GM19324 (cell line): ENCODE data around the gene ZDHHC12.

ENCODE experiments used
- ATAC-seq: cut with Tn5 transposase; IDR thresholded peaks from one replicate; pipeline ENCODE4 v1.9.1; 2021; ENCODE audit warnings: mild to moderate bottlenecking, moderate library complexity; ENCODE audit not compliant: unreplicated experiment, low FRiP score

The ZDHHC12 gene

GRCh38 chr9:128731093-128731492 lies 7.2 kb upstream of the ZDHHC12 start:
- ATAC-seq = no peak

GRCh38 chr9:128729766-128730517 lies 6.0 kb upstream of the ZDHHC12 start:
- no peak for ATAC-seq

- no peak for ATAC-seq
Observed at GRCh38 chr9:128729302-128729701, 5.4 kb upstream of the ZDHHC12 start.

GRCh38 chr9:128728298-128728697 lies 4.4 kb upstream of the ZDHHC12 start:
- ATAC-seq = no peak

DNA sequence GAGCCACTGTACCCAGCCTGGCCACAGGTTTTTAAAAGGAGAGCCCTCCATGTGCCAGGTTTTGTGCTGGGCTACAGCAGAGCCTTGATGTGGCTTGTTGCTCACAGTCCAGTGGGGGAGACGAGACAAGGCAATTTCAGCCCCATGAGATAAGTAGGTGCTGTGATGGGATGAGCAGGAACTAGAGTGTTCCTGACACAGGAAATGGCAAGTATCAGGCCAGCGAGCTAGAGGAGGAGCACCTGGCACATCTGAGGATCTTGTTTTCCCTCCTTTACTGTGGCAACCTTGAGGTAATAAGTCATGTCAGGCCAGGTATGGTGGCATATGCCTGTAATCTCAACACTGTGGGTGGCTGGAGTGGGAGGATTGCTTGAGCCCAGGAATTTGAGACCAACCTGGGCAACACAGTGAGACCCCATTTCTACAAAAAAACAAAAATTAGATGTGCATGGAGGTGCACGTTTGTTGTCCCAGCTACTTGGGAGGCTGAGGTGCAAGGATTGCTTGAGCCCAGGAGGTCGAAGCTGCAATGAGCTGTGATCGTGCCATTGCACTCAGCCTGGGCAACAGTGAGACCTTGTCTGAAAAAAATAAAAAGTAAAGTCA lies 3.8 kb upstream of the ZDHHC12 start:
- no peak for ATAC-seq

GRCh38 chr9:128724744-128725211 lies 851 bp upstream of the ZDHHC12 start:
- ATAC-seq = no peak

DNA sequence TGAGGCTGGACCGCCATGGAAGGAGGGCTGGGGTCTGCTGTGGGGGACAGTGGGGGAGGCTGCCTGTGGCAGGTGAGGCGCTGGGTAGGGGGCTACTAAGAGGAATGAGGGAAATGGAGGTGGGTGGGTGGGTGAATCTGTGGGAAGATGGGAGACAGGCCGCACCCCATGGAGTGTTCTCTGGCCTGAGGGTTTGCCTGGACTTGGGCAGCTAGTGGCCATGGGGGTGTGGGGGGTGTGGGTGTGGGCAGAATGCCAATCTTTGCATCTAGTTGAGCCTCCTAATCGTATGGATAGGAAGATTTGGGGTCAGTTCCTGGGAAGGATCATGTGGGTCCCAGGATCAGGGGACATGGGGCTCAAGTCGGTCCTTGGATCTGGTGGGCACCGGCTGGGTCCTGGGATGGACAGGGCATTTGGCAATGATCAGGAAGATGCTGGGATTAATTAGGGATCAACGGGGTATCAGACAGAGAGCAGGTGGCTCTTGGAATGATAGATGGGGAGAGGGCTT lies 518 bp downstream of the ZDHHC12 start:
- no peak for ATAC-seq

DNA sequence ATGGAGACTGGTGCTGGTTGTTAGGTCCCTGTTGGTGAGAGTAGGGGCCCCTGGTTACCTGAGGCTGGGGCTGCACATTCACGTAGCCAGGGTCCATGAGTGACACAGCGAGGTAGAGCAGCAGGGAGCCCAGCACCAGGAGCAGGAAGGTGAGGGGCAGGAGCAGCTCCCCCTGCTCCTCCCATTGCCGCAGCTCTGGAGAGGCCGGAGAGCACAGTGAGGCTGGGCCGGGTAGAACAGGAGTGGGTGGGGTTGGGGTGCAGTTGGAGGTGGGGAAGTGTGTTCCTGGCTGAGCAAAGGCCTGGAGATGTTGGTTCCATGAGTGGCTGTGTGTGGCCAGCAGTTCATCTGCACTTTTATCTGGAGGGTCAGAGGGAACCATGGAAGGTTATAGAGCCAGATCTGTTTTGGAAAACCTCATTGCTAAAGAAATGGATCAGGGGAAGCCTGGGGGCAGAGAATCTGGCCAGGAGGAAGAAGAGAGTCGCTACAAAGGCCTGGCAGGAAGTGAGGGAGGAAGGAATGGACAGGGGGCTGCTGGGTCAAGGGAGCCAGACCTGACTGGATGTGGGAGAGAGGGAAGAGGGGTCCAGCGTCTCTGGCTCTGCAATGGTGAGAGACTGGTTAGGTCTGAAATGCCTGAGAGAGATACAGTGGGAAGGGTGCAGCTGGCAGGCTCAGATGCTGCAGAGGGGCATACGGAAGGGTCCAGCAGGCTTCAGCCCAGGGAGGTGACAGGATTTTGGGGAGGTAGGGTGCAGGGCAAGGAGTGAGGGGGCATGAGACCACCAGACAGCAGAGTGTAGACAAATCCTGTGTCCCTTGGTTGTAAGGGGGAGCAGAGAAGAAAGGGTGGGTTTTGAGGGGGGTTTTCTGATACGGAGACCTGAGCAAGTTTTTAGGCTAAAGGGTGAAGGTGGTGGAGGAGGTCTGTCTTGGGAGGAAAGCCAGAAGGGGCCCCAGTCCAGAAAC lies 1.3 kb downstream of the ZDHHC12 start:
- ATAC-seq = no peak

DNA sequence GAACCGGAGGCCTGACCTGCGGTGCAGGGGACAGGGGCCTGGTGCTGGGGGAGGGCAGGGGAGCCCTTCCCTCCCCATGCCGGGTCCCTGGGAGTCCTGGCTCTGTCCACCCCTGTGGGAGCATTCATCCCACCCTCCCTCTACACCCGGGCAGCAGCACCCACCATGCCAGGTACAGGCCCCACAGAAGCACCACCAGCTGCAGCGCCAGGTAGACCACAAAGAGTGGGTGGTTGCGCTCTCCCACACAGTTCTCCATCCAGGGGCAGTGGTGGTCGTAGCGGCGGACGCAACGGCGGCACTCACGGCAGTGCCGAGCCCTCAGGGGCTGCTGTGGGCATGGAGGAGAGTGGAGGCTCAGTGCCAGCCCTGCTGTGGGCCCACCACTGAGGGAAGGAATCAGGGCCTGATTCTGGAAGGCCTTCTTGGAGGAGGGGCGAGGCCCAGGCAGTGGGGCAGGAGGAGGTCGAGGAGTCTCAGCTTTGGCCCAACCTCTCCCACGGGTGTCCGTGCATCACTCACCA lies 2.4 kb downstream of the ZDHHC12 start:
- ATAC-seq = no peak

DNA sequence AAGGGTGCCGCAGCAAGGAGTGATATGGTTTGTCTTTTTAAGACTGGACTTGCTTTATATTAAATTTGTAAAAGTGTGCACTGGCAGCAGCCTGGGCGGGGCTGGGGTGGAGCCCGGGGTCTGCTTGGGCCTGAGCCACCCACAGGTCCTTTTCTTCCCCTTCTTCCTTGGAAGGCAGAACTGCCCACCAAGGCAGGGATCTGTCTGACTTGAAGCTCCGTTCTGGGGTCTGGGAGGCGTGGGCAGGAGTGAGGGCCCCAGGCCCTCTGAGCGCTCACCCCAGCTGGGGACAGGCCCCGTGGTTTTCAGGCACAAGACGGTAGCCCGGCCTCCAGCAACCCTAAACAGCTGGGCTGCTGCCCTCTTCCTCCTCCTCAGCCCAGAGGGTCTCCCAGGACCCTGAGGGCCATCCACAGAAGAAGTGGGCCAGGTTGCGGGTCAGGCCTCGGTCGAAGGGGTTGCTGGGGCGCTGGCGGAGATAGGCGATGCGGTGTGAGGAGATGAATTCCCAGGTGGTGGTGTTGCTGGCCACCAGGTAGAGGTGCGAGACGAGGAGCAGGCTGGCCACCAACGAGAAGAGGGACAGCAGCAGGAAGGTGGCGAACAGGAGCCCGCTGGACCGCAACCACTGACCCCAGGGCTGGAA lies 3.0 kb downstream of the ZDHHC12 start:
- no peak for ATAC-seq

DNA sequence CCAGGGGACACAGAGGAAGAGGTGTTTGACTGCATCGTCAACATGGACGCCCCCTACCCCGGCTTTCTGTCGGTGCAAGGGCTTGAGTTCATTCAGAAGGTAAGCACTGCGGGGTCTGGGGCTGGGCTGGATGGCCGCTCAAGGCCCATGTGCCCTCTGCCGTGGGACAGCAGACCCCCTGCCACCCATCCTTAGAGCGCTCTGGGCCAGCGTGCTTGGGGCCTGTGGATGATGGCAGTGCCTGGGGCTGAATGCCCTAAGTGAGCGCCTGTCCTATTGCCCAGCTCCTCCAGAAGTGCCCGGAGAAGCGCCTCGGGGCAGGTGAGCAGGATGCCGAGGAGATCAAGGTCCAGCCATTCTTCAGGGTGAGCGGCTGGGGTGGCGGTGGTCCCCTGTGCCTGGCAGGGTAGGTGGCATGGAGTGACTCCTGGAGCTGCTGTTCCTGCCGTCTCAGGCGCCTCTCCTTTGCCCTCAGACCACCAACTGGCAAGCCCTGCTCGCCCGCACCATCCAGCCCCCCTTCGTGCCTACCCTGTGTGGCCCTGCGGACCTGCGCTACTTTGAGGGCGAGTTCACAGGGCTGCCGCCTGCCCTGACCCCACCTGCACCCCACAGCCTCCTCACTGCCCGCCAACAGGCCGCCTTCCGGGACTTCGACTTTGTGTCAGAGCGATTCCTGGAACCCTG lies 3.9 kb downstream of the ZDHHC12 start:
- no peak for ATAC-seq

DNA sequence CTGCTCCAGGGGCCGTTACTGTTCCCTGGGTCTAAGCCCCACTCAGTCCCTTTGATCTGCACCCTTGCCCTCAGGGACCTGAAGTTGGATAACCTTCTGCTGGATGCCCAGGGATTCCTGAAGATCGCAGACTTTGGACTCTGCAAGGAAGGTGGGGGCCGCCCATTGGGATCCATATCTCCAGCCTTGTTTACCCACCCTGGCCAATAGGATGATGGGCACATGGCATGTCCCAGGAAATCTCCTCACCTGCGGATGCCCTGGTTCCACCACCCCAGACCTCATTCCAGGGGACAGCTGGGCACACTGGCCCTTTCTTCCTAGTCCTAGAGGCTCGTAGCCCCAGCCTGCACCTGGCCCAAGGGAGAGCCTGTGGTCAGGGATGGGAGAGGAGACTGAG lies 5.5 kb downstream of the ZDHHC12 start:
- no peak for ATAC-seq

DNA sequence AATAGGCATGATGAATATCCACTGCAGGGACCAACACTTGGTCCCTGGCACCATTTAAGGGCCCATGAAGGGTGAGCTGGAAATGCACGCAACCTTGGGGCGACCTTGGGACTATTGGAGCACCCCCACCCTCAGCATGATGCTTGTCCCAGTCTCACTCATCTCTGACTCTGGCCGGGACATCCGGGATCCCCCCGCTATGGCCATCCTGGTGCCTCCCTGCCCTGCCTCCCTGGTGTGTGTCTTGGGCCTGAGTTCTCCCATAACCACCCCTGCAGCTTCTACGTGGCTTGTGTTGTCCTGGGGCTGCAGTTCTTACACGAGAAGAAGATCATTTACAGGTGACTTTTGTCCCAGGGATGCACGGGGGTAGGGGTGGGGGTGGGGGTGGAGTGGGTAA lies 5.9 kb downstream of the ZDHHC12 start:
- no peak for ATAC-seq

DNA sequence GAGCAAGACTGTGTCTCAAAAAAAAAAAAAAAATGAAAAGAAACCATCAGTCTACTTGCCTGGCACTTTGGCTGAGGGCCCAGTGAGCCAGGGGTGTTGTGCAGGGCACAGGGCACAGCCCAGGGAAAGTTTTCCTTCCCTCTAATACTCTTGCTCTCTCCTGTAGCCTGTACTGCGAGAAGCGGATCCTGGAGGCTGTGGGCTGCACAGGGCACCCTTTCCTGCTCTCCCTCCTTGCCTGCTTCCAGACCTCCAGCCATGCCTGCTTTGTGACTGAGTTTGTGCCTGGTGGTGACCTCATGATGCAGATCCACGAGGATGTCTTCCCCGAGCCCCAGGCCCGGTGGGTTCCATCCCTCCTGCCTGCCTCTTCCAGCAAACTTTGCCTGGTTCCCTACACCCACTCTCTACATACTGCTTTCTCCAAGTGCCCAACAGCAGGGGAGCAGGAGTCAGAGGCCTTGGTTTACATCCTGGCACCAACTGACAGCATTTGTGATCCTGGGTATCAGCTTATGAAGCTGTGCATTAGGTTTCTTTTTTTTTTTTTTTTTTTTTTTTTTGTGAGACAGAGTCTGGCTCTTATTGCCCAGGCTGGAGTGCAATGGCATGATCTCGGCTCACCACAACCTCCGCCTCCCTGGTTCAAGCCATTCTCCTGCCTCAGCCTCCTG lies 7.2 kb downstream of the ZDHHC12 start:
- no peak for ATAC-seq

GRCh38 chr9:128715436-128715750 lies 8.5 kb downstream of the ZDHHC12 start:
- no peak for ATAC-seq

GRCh38 chr9:128714586-128715435 lies 9.1 kb downstream of the ZDHHC12 start:
- no peak for ATAC-seq

DNA sequence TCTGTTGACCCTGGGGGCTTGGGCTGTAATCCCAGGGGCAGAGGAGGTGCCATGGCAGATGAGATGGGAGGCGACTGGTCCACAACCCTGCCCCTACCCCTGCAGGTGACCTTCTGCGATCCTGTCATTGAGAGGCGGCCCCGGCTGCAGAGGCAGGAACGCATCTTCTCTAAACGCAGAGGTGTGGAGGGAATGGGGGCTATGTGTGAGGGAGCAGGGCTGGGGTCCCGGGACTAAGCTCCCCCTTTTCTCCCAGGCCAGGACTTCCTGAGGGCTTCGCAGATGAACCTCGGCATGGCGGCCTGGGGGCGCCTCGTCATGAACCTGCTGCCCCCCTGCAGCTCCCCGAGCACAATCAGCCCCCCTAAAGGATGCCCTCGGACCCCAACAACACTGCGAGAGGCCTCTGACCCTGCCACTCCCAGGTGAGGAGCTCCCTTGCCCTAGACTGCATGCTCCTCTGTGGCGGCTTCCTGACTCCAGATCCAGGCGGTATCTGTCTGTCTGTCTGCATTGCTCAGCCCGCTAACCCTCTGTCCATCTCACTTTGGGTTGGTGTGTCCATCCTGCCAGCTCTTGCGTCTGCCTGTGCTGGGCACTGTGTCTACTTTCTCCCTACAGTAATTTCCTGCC lies 9.9 kb downstream of the ZDHHC12 start:
- ATAC-seq = no peak

- ATAC-seq = no peak
Observed at GRCh38 chr9:128713411-128713780, 10.5 kb downstream of the ZDHHC12 start.
